WTC11 (cell line): ENCODE results near the gene SGCA. TPM values are rescaled to one million over a fixed set of nuclear protein-coding genes. Genes with fewer than 3 reads are reported as not detected.

Experiments
- ATAC-seq: fragments of 200-7000 bp; cut with Tn5 transposase; 2 replicates; pipeline ENCODE4 v1.10.0; 2021; ENCODE audit warnings: mild to moderate bottlenecking, moderate library complexity
- CTCF ChIA-PET: fragments of 300-600 bp; sonication (Branson Sonifier 250); formaldehyde crosslinking; loops from one replicate; lab custom pipeline; 2021; ENCODE audit warnings: antibody characterized with exemption; lab: Charles Lee
- POLR2A ChIA-PET: fragments of 350-600 bp; sonication (Branson Sonifier 250); formaldehyde crosslinking; loops from one replicate; lab custom pipeline; 2021; ENCODE audit warnings: antibody characterized with exemption; lab: Charles Lee
- DNase-seq: peaks from one replicate; pipeline ENCODE4 v3.0.0; 2021; ENCODE audit warnings: low spot score
- H3K27ac Mint-ChIP-seq: 2 replicates; pipeline ENCODE4 v1.8.0; 2021; ENCODE audit warnings: mixed read lengths
- H3K27me3 Mint-ChIP-seq: 2 replicates; pipeline ENCODE4 v1.8.0; 2021; ENCODE audit warnings: low read depth, mild to moderate bottlenecking, moderate library complexity, mixed read lengths
- H3K36me3 Mint-ChIP-seq: 2 replicates; pipeline ENCODE4 v1.8.0; 2021; ENCODE audit warnings: mixed read lengths
- H3K4me1 Mint-ChIP-seq: 2 replicates; pipeline ENCODE4 v1.8.0; 2022; ENCODE audit warnings: mixed read lengths
- H3K4me3 Mint-ChIP-seq: 2 replicates; pipeline ENCODE4 v1.8.0; 2021; ENCODE audit warnings: mild to moderate bottlenecking, moderate library complexity, mixed read lengths
- H3K9me3 Mint-ChIP-seq: 2 replicates; pipeline ENCODE4 v1.8.0; 2021; ENCODE audit warnings: mixed read lengths
- CREM ChIP-seq: sonication (generic); formaldehyde crosslinking; IDR thresholded peaks from 2 replicates; pipeline ENCODE4 v1.8.1; 2022; ENCODE audit warnings: mild to moderate bottlenecking, missing genetic modification reagents, moderate library complexity
- ELF4 ChIP-seq: sonication (generic); formaldehyde crosslinking; IDR thresholded peaks from 2 replicates; pipeline ENCODE4 v1.8.1; 2022; ENCODE audit warnings: low read depth, mild to moderate bottlenecking, moderate library complexity, missing genetic modification reagents
- ESRRA ChIP-seq: sonication (generic); formaldehyde crosslinking; IDR thresholded peaks from 2 replicates; pipeline ENCODE4 v1.8.1; 2022; ENCODE audit warnings: mild to moderate bottlenecking, missing genetic modification reagents, borderline replicate concordance
- ETV6 ChIP-seq: sonication (generic); formaldehyde crosslinking; IDR thresholded peaks from 2 replicates; pipeline ENCODE4 v1.8.1; 2022; ENCODE audit warnings: mild to moderate bottlenecking, missing genetic modification reagents
- GABPB1 ChIP-seq: sonication (generic); formaldehyde crosslinking; IDR thresholded peaks from 2 replicates; pipeline ENCODE4 v1.8.1; 2023; ENCODE audit warnings: mild to moderate bottlenecking, missing genetic modification reagents
- MXD4 ChIP-seq: fragments of 250-450 bp; sonication (Bioruptor Pico); IDR thresholded peaks from 2 replicates; pipeline ENCODE4 v1.8.0; 2021; ENCODE audit warnings: mild to moderate bottlenecking, moderate library complexity, borderline replicate concordance
- MYBL2 ChIP-seq: sonication (generic); formaldehyde crosslinking; IDR thresholded peaks from 2 replicates; pipeline ENCODE4 v1.8.1; 2023; ENCODE audit warnings: mild to moderate bottlenecking, moderate library complexity, missing genetic modification reagents
- NFATC4 ChIP-seq: fragments of 250-450 bp; sonication (Bioruptor Pico); IDR thresholded peaks from 2 replicates; pipeline ENCODE4 v1.9.0; 2021; ENCODE audit warnings: mild to moderate bottlenecking
- NR3C1 ChIP-seq: sonication (generic); formaldehyde crosslinking; conservative IDR thresholded peaks from 2 replicates; pipeline ENCODE4 v1.8.1; 2023; ENCODE audit warnings: low read depth, mild to moderate bottlenecking, missing genetic modification reagents
- SP1 ChIP-seq: sonication (generic); formaldehyde crosslinking; conservative IDR thresholded peaks from 2 replicates; pipeline ENCODE4 v1.8.1; 2022; ENCODE audit warnings: missing genetic modification reagents
- ZBTB21 ChIP-seq: sonication (generic); formaldehyde crosslinking; IDR thresholded peaks from 2 replicates; pipeline ENCODE4 v1.8.1; 2023; ENCODE audit warnings: mild to moderate bottlenecking, missing genetic modification reagents, borderline replicate concordance
- ZNF121 ChIP-seq: sonication (generic); formaldehyde crosslinking; IDR thresholded peaks from 2 replicates; pipeline ENCODE4 v1.8.0; 2023; ENCODE audit warnings: missing genetic modification reagents
- ZNF232 ChIP-seq: sonication (generic); formaldehyde crosslinking; IDR thresholded peaks from 2 replicates; pipeline ENCODE4 v1.8.0; 2022; ENCODE audit warnings: mild to moderate bottlenecking, missing genetic modification reagents
- ZNF671 ChIP-seq: fragments of 250-450 bp; sonication (Bioruptor Pico); IDR thresholded peaks from 2 replicates; pipeline ENCODE4 v1.8.0; 2021; ENCODE audit warnings: mild to moderate bottlenecking
- total RNA-seq: library from RNA; stranded (reverse); gene quantifications from 3 replicates; pipeline ENCODE4 v1.2.3, GENCODE V29; 2021
- TF ChIP-seq, protein P1 (sequence below): sonication (generic); formaldehyde crosslinking; IDR thresholded peaks from 2 replicates; pipeline ENCODE4 v1.8.1; 2022; ENCODE audit warnings: low read depth, missing genetic modification reagents, borderline replicate concordance
- TF ChIP-seq, protein P2 (sequence below): sonication (generic); formaldehyde crosslinking; conservative IDR thresholded peaks from 2 replicates; pipeline ENCODE4 v1.8.1; 2023; ENCODE audit warnings: mild to moderate bottlenecking, low read depth, missing genetic modification reagents, moderate library complexity
- TF ChIP-seq, protein P3 (sequence below): fragments of 200-600 bp; IDR thresholded peaks from 2 replicates; pipeline ENCODE4 v1.8.0; 2022; ENCODE audit warnings: antibody characterized with exemption
- TF ChIP-seq, protein P4 (sequence below): fragments of 250-450 bp; sonication (Bioruptor Pico); IDR thresholded peaks from 2 replicates; pipeline ENCODE4 v1.9.0; 2021; ENCODE audit warnings: moderate library complexity, mild to moderate bottlenecking, inconsistent platforms, borderline replicate concordance
- TF ChIP-seq, protein P5 (sequence below): sonication (generic); formaldehyde crosslinking; IDR thresholded peaks from 2 replicates; pipeline ENCODE4 v1.8.1; 2023; ENCODE audit warnings: mild to moderate bottlenecking, missing genetic modification reagents
- TF ChIP-seq, protein P6 (sequence below): fragments of 250-450 bp; sonication (Bioruptor Pico); IDR thresholded peaks from 2 replicates; pipeline ENCODE4 v1.9.0; 2021; ENCODE audit warnings: mild to moderate bottlenecking, borderline replicate concordance

Gene SGCA
- total RNA-seq, 1 experiment from 2014 or later = 1.0 TPM

DNA sequence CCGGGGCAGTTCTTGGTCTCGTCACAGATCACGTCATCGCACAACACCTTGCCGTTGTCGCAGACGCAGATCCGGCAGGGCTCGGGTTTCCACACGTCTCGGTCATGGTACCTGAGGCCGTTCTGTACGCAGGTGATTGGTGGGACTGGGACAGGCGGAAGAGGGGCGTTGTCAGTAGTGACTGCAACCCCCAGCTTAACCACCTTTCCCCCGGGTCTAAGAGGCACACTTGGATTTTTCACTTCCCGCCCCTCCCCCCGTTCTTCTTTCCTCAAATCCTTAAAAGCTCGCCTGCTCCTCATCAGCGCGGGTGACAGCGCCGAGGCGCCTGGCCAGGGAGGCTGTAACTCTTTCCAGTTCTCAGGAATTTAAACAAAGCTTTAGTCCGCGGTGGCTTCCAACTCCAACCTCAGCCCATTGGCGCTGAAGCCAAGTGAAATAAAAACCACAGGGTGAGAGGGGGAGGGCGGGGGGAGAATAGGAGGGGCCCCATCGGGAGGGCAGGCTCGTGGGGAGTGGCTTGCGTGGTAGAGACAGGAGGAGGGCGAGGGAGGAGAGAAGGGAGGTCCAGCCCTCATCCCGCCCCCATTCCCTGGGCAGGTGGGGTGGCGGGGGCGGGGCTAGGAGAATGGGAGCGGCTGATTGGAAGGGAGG lies 34.1 kb downstream of the SGCA start:
- ATAC-seq (peak; percentile 80), DNase-seq (peak; percentile 85)
- H3K36me3 Mint-ChIP-seq = no peaks in the 10 kb centered on the region; the same call in 1 of the 2 replicates
- ChIA-PET CTCF (interaction anchor here (0.6 to 15.3 kb wide), 69 partner anchors 12 to 426 kb away, joined by 3 to 514 read pairs (median 5); partner anchors contain the start of genes ITGA3, LRRC59, PPP1R9B and SAMD14), POLR2A (interaction anchor here (0.6 to 2.6 kb wide), 6 partner anchors 12 to 98 kb away, joined by 3 to 15 read pairs (median 6); no protein-coding TSS in a partner anchor)
- peaks cover 47% of the 10 kb centered on the region for H3K27me3 Mint-ChIP-seq
- H3K27ac Mint-ChIP-seq = peak overlapping the region; percentile 85
- peak overlapping the region; percentile 86 for H3K4me3 Mint-ChIP-seq
- peaks cover 17% of the 10 kb centered on the region for H3K4me1 Mint-ChIP-seq
- no peaks in the 10 kb centered on the region for H3K9me3 Mint-ChIP-seq
- TF ChIP-seq MXD4 (CRISPR knock-in tag) = no peak
- no peak for TF ChIP-seq ZNF121 (CRISPR knock-in tag)
- TF ChIP-seq, protein P1, sequence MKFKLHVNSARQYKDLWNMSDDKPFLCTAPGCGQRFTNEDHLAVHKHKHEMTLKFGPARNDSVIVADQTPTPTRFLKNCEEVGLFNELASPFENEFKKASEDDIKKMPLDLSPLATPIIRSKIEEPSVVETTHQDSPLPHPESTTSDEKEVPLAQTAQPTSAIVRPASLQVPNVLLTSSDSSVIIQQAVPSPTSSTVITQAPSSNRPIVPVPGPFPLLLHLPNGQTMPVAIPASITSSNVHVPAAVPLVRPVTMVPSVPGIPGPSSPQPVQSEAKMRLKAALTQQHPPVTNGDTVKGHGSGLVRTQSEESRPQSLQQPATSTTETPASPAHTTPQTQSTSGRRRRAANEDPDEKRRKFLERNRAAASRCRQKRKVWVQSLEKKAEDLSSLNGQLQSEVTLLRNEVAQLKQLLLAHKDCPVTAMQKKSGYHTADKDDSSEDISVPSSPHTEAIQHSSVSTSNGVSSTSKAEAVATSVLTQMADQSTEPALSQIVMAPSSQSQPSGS (CRISPR knock-in tag) = no peak
- no peak for TF ChIP-seq ZNF232 (CRISPR knock-in tag)
- TF ChIP-seq ETV6 (CRISPR knock-in tag) = no peak
- no peak for TF ChIP-seq NFATC4
- no peak for TF ChIP-seq ELF4 (CRISPR knock-in tag)
- TF ChIP-seq CREM (CRISPR knock-in tag) = no peak; the same call in 1 of the 2 replicates
- TF ChIP-seq ZNF671 = no peak
- TF ChIP-seq ESRRA = no peak
- 0 out of 2 replicates have a peak, but pooled peaks have one; percentile 7 for TF ChIP-seq SP1
- TF ChIP-seq NR3C1 (CRISPR knock-in tag) = no peak
- no peak for TF ChIP-seq GABPB1
- TF ChIP-seq, protein P2, sequence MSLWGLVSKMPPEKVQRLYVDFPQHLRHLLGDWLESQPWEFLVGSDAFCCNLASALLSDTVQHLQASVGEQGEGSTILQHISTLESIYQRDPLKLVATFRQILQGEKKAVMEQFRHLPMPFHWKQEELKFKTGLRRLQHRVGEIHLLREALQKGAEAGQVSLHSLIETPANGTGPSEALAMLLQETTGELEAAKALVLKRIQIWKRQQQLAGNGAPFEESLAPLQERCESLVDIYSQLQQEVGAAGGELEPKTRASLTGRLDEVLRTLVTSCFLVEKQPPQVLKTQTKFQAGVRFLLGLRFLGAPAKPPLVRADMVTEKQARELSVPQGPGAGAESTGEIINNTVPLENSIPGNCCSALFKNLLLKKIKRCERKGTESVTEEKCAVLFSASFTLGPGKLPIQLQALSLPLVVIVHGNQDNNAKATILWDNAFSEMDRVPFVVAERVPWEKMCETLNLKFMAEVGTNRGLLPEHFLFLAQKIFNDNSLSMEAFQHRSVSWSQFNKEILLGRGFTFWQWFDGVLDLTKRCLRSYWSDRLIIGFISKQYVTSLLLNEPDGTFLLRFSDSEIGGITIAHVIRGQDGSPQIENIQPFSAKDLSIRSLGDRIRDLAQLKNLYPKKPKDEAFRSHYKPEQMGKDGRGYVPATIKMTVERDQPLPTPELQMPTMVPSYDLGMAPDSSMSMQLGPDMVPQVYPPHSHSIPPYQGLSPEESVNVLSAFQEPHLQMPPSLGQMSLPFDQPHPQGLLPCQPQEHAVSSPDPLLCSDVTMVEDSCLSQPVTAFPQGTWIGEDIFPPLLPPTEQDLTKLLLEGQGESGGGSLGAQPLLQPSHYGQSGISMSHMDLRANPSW (CRISPR knock-in tag) = no peak
- no peak for TF ChIP-seq MYBL2
- peak; percentile 96 for TF ChIP-seq ZBTB21 (CRISPR knock-in tag)
- TF ChIP-seq, protein P3, sequence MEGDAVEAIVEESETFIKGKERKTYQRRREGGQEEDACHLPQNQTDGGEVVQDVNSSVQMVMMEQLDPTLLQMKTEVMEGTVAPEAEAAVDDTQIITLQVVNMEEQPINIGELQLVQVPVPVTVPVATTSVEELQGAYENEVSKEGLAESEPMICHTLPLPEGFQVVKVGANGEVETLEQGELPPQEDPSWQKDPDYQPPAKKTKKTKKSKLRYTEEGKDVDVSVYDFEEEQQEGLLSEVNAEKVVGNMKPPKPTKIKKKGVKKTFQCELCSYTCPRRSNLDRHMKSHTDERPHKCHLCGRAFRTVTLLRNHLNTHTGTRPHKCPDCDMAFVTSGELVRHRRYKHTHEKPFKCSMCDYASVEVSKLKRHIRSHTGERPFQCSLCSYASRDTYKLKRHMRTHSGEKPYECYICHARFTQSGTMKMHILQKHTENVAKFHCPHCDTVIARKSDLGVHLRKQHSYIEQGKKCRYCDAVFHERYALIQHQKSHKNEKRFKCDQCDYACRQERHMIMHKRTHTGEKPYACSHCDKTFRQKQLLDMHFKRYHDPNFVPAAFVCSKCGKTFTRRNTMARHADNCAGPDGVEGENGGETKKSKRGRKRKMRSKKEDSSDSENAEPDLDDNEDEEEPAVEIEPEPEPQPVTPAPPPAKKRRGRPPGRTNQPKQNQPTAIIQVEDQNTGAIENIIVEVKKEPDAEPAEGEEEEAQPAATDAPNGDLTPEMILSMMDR = no peak
- TF ChIP-seq, protein P4, sequence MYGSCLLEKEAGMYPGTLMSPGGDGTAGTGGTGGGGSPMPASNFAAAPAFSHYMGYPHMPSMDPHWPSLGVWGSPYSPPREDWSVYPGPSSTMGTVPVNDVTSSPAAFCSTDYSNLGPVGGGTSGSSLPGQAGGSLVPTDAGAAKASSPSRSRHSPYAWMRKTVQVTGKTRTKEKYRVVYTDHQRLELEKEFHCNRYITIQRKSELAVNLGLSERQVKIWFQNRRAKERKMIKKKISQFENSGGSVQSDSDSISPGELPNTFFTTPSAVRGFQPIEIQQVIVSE (CRISPR knock-in tag) = no peak
- TF ChIP-seq, protein P5, sequence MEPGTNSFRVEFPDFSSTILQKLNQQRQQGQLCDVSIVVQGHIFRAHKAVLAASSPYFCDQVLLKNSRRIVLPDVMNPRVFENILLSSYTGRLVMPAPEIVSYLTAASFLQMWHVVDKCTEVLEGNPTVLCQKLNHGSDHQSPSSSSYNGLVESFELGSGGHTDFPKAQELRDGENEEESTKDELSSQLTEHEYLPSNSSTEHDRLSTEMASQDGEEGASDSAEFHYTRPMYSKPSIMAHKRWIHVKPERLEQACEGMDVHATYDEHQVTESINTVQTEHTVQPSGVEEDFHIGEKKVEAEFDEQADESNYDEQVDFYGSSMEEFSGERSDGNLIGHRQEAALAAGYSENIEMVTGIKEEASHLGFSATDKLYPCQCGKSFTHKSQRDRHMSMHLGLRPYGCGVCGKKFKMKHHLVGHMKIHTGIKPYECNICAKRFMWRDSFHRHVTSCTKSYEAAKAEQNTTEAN = no peak
- TF ChIP-seq, protein P6, sequence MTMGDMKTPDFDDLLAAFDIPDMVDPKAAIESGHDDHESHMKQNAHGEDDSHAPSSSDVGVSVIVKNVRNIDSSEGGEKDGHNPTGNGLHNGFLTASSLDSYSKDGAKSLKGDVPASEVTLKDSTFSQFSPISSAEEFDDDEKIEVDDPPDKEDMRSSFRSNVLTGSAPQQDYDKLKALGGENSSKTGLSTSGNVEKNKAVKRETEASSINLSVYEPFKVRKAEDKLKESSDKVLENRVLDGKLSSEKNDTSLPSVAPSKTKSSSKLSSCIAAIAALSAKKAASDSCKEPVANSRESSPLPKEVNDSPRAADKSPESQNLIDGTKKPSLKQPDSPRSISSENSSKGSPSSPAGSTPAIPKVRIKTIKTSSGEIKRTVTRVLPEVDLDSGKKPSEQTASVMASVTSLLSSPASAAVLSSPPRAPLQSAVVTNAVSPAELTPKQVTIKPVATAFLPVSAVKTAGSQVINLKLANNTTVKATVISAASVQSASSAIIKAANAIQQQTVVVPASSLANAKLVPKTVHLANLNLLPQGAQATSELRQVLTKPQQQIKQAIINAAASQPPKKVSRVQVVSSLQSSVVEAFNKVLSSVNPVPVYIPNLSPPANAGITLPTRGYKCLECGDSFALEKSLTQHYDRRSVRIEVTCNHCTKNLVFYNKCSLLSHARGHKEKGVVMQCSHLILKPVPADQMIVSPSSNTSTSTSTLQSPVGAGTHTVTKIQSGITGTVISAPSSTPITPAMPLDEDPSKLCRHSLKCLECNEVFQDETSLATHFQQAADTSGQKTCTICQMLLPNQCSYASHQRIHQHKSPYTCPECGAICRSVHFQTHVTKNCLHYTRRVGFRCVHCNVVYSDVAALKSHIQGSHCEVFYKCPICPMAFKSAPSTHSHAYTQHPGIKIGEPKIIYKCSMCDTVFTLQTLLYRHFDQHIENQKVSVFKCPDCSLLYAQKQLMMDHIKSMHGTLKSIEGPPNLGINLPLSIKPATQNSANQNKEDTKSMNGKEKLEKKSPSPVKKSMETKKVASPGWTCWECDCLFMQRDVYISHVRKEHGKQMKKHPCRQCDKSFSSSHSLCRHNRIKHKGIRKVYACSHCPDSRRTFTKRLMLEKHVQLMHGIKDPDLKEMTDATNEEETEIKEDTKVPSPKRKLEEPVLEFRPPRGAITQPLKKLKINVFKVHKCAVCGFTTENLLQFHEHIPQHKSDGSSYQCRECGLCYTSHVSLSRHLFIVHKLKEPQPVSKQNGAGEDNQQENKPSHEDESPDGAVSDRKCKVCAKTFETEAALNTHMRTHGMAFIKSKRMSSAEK = no peak
